Keratinocyte (primary cell): Measurements from ENCODE around the gene TBC1D25. TPM values are rescaled to one million over a fixed set of nuclear protein-coding genes. Genes with fewer than 3 reads are reported as not detected.

Source experiments
- DNase-seq: peaks from one replicate; pipeline ENCODE4 v3.0.0-alpha.2; 2011; ENCODE audit warnings: low read depth, missing footprints, low spot score
- FAIRE-seq: peaks from 2 replicates; lab custom pipeline; 2011; peaks lifted over from hg19 to GRCh38; lab: Jason Lieb, UNC
- H2AFZ ChIP-seq: 2 replicates; pipeline ENCODE4 v1.6.0; 2012; ENCODE audit warnings: low read length, control low read depth, inconsistent platforms; ENCODE audit not compliant: control insufficient read depth
- H3K27ac ChIP-seq: 2 replicates; pipeline ENCODE4 v1.5.1; 2011; ENCODE audit warnings: low read length; ENCODE audit not compliant: control insufficient read depth, insufficient read depth
- H3K27me3 ChIP-seq: 3 replicates; pipeline ENCODE4 v1.6.0; 2011; ENCODE audit warnings: low read length; ENCODE audit not compliant: control insufficient read depth, insufficient read depth; ENCODE audit errors: extremely low read depth
- H3K36me3 ChIP-seq, 2 experiments: 2 replicates in 1 of 2; 3 replicates in 1 of 2; pipeline ENCODE4 v1.5.1; 2011; ENCODE audit warnings: low read length in 2 of 2, mild to moderate bottlenecking in 1 of 2; ENCODE audit not compliant: control insufficient read depth in 2 of 2, insufficient read depth in 2 of 2; ENCODE audit errors: extremely low read depth in 1 of 2
- H3K4me1 ChIP-seq: 3 replicates; pipeline ENCODE4 v1.5.1; 2011; ENCODE audit warnings: low read length; ENCODE audit not compliant: control insufficient read depth, insufficient read depth; ENCODE audit errors: extremely low read depth
- H3K4me2 ChIP-seq: 3 replicates; pipeline ENCODE4 v1.6.0; 2011; ENCODE audit warnings: low read depth, low read length; ENCODE audit not compliant: control insufficient read depth, insufficient read depth; ENCODE audit errors: extremely low read depth
- H3K4me3 ChIP-seq, 3 experiments: fragments of 200-600 bp in 1 of 3; sonication (generic) in 1 of 3; 2 replicates in 2 of 3; 3 replicates in 1 of 3; pipeline ENCODE4 v1.5.1; 2011 to 2016; ENCODE audit warnings: low read length in 3 of 3, mild to moderate bottlenecking in 3 of 3, control low read depth in 2 of 3, inconsistent platforms in 1 of 3, low read depth in 1 of 3, mixed read lengths in 1 of 3, mixed run types in 1 of 3, moderate library complexity in 1 of 3; ENCODE audit not compliant: control insufficient read depth in 2 of 3, insufficient read depth in 2 of 3; ENCODE audit errors: extremely low read depth in 1 of 3
- H3K79me2 ChIP-seq: 2 replicates; pipeline ENCODE4 v1.6.0; 2012; ENCODE audit warnings: low read length; ENCODE audit not compliant: control insufficient read depth, insufficient read depth
- H3K9ac ChIP-seq: 3 replicates; pipeline ENCODE4 v1.6.0; 2011; ENCODE audit warnings: low read length; ENCODE audit not compliant: control insufficient read depth, insufficient read depth; ENCODE audit errors: extremely low read depth
- H3K9me1 ChIP-seq: 3 replicates; pipeline ENCODE4 v1.6.0; 2011; ENCODE audit warnings: low read length; ENCODE audit not compliant: control insufficient read depth, insufficient read depth; ENCODE audit errors: extremely low read depth
- H3K9me3 ChIP-seq: 2 replicates; pipeline ENCODE4 v1.5.1; 2012; ENCODE audit warnings: low read depth, low read length; ENCODE audit not compliant: control insufficient read depth
- H4K20me1 ChIP-seq: 3 replicates; pipeline ENCODE4 v1.6.0; 2011; ENCODE audit warnings: low read length; ENCODE audit not compliant: control insufficient read depth, insufficient read depth; ENCODE audit errors: extremely low read depth
- EZH2 ChIP-seq: IDR thresholded peaks from one replicate; pipeline ENCODE4 v1.6.1; 2012; ENCODE audit warnings: inconsistent platforms, mild to moderate bottlenecking, low read length, moderate library complexity
- dilution Hi-C: fragments of 300-500 bp; cut with MboI; formaldehyde crosslinking; loops from one replicate; pipeline ENCODE4 v1.7.0; 2020; ENCODE audit warnings: low sequenced_read_pairs; ENCODE audit not compliant: extremely low pct_ligation_motif_present
- polyA plus RNA-seq, 5 experiments: library from polyadenylated mRNA; depleted of rRNA in 3 of 5; stranded (reverse) in 3 of 5; stranded (forward) in 1 of 5; unstranded in 1 of 5; fragments of >200 nt; gene quantifications; 1 replicate in 1 of 5; 2 replicates in 3 of 5; 3 replicates in 1 of 5; pipeline versions ENCODE4 v1.2.1 to v1.2.3, GENCODE V29; 2011 to 2012; ENCODE audit warnings: missing spikeins in 2 of 5, low read depth in 1 of 5, low replicate concordance in 1 of 5
- TF ChIP-seq, protein P1 (sequence below), 3 experiments: IDR thresholded peaks in 1 of 3; conservative IDR thresholded peaks in 1 of 3; optimal IDR thresholded peaks in 1 of 3; 2 replicates in 2 of 3; 3 replicates in 1 of 3; pipeline versions ENCODE3 to v1.5.1; 2011; ENCODE audit warnings: low read length in 3 of 3, mild to moderate bottlenecking in 3 of 3, moderate library complexity in 2 of 3, control low read depth in 1 of 3, inconsistent platforms in 1 of 3; ENCODE audit not compliant: insufficient read depth in 2 of 3; ENCODE audit errors: extremely low read depth in 1 of 3

TBC1D25 gene
- polyA plus RNA-seq, 1 donor (not counting 4 experiments of a cell fraction or from before 2014, with no cell fraction given) = 9.2 TPM

DNA sequence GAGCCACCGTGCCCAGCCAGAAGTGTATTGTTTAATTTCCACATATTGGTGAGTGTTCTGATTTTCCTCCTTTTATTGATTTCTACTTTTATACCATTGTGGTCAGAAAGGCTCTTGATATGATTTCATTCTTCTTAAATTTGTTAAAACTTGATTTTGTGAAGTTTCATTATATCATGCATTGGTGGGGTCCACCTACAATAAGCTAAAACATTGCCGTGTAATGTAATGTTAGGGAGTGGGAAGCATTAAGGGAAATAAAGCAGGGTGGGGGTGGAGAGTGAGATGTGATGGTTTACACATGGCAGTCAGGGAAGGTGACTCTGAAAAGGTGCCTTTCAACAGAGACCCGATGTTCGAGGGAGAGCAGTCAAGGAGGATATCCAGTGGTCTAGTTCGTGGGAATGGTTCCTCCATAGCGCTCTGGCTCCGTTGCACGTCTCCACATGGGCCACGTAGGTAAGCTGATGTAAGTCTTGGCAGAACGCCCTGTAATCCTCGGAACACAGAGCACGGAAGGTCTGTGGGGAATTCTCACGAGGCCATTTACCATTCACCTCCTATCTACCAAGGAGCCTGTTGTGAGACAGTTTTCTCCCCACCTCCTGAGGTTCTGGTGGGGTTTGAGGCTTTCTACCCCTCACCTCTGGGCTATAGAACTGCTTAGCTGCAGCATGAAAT is 50.1 kb downstream of the TBC1D25 start:
- Histone ChIP-seq H4K20me1 (no peaks in the 10 kb centered on the region), H2AFZ (peak overlapping the region; percentile 30), H3K9me1 (no peaks in the 10 kb centered on the region), H3K79me2 (no peaks in the 10 kb centered on the region), H3K4me1 (peaks cover 18% of the 10 kb centered on the region), H3K4me3 (no peak overlapping the region), H3K9me3 (no peaks in the 10 kb centered on the region), H3K36me3 (no peaks in the 10 kb centered on the region), H3K4me2 (no peak overlapping the region), H3K27ac (peak overlapping the region; percentile 13), H3K27me3 (no peaks in the 10 kb centered on the region), H3K9ac (no peak overlapping the region)
- TF ChIP-seq, protein P1, sequence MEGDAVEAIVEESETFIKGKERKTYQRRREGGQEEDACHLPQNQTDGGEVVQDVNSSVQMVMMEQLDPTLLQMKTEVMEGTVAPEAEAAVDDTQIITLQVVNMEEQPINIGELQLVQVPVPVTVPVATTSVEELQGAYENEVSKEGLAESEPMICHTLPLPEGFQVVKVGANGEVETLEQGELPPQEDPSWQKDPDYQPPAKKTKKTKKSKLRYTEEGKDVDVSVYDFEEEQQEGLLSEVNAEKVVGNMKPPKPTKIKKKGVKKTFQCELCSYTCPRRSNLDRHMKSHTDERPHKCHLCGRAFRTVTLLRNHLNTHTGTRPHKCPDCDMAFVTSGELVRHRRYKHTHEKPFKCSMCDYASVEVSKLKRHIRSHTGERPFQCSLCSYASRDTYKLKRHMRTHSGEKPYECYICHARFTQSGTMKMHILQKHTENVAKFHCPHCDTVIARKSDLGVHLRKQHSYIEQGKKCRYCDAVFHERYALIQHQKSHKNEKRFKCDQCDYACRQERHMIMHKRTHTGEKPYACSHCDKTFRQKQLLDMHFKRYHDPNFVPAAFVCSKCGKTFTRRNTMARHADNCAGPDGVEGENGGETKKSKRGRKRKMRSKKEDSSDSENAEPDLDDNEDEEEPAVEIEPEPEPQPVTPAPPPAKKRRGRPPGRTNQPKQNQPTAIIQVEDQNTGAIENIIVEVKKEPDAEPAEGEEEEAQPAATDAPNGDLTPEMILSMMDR (optimal IDR thresholded peaks at IDR 0.05 in 1 of 3, IDR thresholded peaks at IDR 0.05 in 1 of 3, conservative IDR thresholded peaks at IDR 0.05 in 1 of 3; ENCODE audit: extremely low read depth in 1 of 3, insufficient read depth in 2 of 3, low read length in 3 of 3) = no peak
- TF ChIP-seq EZH2 = no peak
- FAIRE-seq = no peak
- no peak for DNase-seq
- dilution Hi-C loops = no loop called here

DNA sequence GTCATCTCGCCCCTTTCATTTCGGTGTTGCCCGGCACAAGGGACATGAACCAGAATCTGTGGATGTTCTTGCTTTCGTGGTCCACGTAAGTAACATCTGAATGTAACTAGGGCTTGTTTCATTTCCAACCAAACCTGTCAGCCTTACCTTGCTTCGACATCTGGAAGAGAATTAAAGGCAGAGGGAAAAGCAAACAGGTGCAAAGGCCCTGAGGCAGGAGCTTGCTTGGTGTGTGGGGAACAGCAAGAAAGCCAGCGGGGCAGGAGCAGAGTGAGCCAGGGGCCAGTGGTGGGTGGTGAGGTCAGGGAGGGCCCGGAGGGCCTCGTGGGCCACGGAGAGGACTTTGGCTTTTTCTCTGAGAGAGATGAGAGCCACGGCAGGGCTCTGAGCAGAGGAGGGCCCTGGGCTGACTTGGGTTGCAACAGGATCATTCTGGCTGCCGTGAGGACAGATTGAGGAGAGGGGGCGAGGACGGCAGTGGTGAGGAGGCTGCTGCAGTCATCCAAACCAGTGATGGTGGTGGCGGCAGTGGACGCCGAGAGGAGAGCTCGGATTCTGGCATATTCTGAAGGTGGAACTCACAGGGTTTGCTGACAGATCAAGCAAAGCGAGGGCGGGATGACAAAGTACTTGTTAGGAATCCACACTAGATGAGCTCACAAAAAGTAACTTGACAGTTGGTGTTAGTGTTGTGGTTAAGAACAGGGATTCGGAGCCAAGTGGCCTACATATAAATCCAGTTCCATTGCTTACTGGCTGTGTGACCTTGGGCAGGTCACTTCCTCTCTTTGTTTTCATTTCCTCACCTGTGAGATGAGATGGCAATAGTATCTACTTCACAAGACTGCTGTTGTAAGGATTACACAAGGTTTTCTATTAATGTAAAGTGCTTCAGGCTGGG is 50.9 kb downstream of the TBC1D25 start:
- FAIRE-seq (no peak), DNase-seq (no peak)
- H3K4me1 ChIP-seq = peaks cover 18% of the 10 kb centered on the region
- H3K36me3 ChIP-seq = no peaks in the 10 kb centered on the region
- no peaks in the 10 kb centered on the region for H3K9me3 ChIP-seq
- TF ChIP-seq EZH2 = no peak
- TF ChIP-seq, protein P1 (optimal IDR thresholded peaks at IDR 0.05 in 1 of 3, IDR thresholded peaks at IDR 0.05 in 1 of 3, conservative IDR thresholded peaks at IDR 0.05 in 1 of 3; ENCODE audit: extremely low read depth in 1 of 3, insufficient read depth in 2 of 3, low read length in 3 of 3) = no peak
- H3K4me2 ChIP-seq = no peak overlapping the region
- peak overlapping the region; percentile 66 for H3K27ac ChIP-seq
- H3K9me1 ChIP-seq = no peaks in the 10 kb centered on the region
- dilution Hi-C loops = no loop called here
- no peak overlapping the region for H2AFZ ChIP-seq
- H3K27me3 ChIP-seq = no peaks in the 10 kb centered on the region
- H4K20me1 ChIP-seq = no peaks in the 10 kb centered on the region
- no peak overlapping the region for H3K9ac ChIP-seq
- no peaks in the 10 kb centered on the region for H3K79me2 ChIP-seq
- no peak overlapping the region for H3K4me3 ChIP-seq
